HG03095 (cell line): Measurements from ENCODE around the gene SNX5.

Experiments used
- ATAC-seq: cut with Tn5 transposase; IDR thresholded peaks from one replicate; pipeline ENCODE4 v1.9.1; 2021; ENCODE audit warnings: moderate library complexity; ENCODE audit not compliant: unreplicated experiment

The SNX5 gene

GRCh38 chr20:17968366-17969277 is at the start of gene SNX5, which contains the start of gene MGME1:
Gene SNX5 (minus strand): TSS chr20:17968794. CDS start chr20:17968425, 369 bp downstream.
Gene MGME1 (plus strand): TSS chr20:17969018. CDS start chr20:17969860, 842 bp downstream.
- peak; percentile 65 for ATAC-seq

- ATAC-seq: no peak
Observed at GRCh38 chr20:18018100-18018499, 49.5 kb upstream of the SNX5 start.

- ATAC-seq: no peak
Observed at GRCh38 chr20:18016772-18017171, 48.2 kb upstream of the SNX5 start.

GRCh38 chr20:18014411-18014810 is 45.8 kb upstream of the SNX5 start:
- ATAC-seq: no peak

GRCh38 chr20:18012901-18013300 is 44.3 kb upstream of the SNX5 start:
- ATAC-seq: no peak

GRCh38 chr20:18011951-18012645 is 43.5 kb upstream of the SNX5 start:
- no peak for ATAC-seq

GRCh38 chr20:18011482-18011881 is 42.9 kb upstream of the SNX5 start:
- no peak for ATAC-seq

GRCh38 chr20:18009116-18009515 is 40.5 kb upstream of the SNX5 start:
- ATAC-seq: no peak

GRCh38 chr20:18007534-18008292 is 39.1 kb upstream of the SNX5 start:
- ATAC-seq: no peak

GRCh38 chr20:18006684-18007083 is 38.1 kb upstream of the SNX5 start:
- no peak for ATAC-seq

- no peak for ATAC-seq
Observed at GRCh38 chr20:18005990-18006364, 37.4 kb upstream of the SNX5 start.

GRCh38 chr20:18005170-18005989 is 36.8 kb upstream of the SNX5 start:
- peak; percentile 97 for ATAC-seq

GRCh38 chr20:18004384-18005031 is 35.9 kb upstream of the SNX5 start:
- no peak for ATAC-seq

GRCh38 chr20:18003897-18004296 is 35.3 kb upstream of the SNX5 start:
- no peak for ATAC-seq

GRCh38 chr20:18001131-18001921 is 32.7 kb upstream of the SNX5 start:
- ATAC-seq: no peak

- ATAC-seq: no peak
Observed at GRCh38 chr20:17999566-17999965, 31.0 kb upstream of the SNX5 start.

- ATAC-seq: no peak
Observed at GRCh38 chr20:17998446-17998845, 29.9 kb upstream of the SNX5 start.

GRCh38 chr20:17995967-17996819 is 27.6 kb upstream of the SNX5 start:
- no peak for ATAC-seq
